MM.1S (cell line): ENCODE measurements around the gene CPXM1.

Source experiments
- CTCF ChIP-seq: fragments of 300-600 bp; sonication (generic); IDR thresholded peaks from 2 replicates; pipeline ENCODE4 v1.5.1; 2016; ENCODE audit warnings: antibody characterized with exemption, low read length, mixed read lengths
- EZH2 ChIP-seq: fragments of 300-600 bp; sonication (generic); optimal IDR thresholded peaks from 2 replicates; pipeline ENCODE3; 2017; ENCODE audit warnings: low read depth, mild to moderate bottlenecking, antibody characterized with exemption, low read length, mixed read lengths
- EZH2phosphoT487 ChIP-seq: fragments of 300-600 bp; sonication (generic); IDR thresholded peaks from 2 replicates; pipeline ENCODE4 v1.6.1; 2018; ENCODE audit warnings: antibody characterized with exemption, low read length

GRCh38 chr20:2794866-2795447, 5.5 kb downstream of the CPXM1 start:
- TF ChIP-seq CTCF (no peak), EZH2phosphoT487 (no peak), EZH2 (no peak)
